SHP77 treated with DMSO at 0.1 percent for 48 hours (cell line): ENCODE results near the gene P2RX4.
"Not testable (repeated sequence)": the region's sequence is repeated elsewhere in the genome, so short reads cannot be mapped to it uniquely, and the experiment has no call there.

Source experiments
- DNase-seq: peaks from one replicate; lab custom pipeline; 2025; lab: John Stamatoyannopoulos, UW

The P2RX4 gene

DNA sequence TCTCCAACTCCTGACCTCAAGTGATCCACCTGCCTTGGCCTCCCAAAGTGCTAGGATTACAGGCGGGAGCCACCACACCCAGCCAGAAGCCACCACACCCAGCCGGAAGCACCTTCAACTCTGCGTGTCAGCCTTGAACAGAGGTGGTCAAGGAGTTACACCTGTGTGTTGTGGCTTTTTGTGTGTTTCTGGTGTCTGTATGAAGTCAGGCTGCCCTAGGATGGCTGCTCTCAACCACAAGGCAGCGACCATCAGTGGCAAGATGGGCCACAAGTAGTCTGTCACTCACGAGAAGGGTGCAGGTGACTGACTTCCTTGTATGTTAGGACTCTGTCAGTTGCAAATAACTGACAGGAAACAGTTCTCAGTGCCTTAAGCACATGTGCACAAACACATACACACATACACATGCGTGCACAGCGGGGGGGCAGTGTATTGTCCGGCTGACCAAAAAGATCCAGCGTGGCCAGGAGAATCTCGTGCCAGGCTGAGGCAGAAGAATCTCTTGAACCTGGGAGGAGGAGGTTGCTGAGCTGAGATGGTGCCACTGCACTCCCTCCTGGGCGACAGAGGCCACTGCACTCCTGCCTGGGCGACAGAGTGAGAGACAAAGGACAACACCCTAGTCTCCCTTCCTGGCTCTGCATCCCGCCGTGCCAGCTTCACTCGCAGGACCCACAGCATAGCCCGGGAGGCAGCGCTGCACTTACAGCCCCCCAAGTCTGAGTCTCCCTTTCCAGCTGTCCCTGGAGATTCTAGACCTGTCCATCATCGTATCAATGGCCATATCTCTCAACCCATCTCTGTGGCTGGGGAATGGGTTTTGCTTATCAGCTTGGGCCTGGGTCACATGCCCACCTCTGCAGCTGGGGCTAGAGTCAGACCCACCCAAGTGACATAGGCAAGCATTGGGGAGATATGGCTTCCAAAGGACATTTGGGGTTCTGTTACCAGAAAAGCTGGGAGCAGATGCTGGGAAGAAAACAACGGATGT lies 13.7 kb downstream of the P2RX4 start:
- DNase-seq: no peak

- no peak for DNase-seq
Observed at GRCh38 chr12:121224591-121224990, 14.7 kb downstream of the P2RX4 start.

GRCh38 chr12:121226399-121226798 lies 16.5 kb downstream of the P2RX4 start:
- no peak for DNase-seq

GRCh38 chr12:121226871-121227270 lies 16.9 kb downstream of the P2RX4 start:
- DNase-seq: not testable (repeated sequence)

- no peak for DNase-seq
Observed at GRCh38 chr12:121227294-121227693, 17.4 kb downstream of the P2RX4 start.

DNA sequence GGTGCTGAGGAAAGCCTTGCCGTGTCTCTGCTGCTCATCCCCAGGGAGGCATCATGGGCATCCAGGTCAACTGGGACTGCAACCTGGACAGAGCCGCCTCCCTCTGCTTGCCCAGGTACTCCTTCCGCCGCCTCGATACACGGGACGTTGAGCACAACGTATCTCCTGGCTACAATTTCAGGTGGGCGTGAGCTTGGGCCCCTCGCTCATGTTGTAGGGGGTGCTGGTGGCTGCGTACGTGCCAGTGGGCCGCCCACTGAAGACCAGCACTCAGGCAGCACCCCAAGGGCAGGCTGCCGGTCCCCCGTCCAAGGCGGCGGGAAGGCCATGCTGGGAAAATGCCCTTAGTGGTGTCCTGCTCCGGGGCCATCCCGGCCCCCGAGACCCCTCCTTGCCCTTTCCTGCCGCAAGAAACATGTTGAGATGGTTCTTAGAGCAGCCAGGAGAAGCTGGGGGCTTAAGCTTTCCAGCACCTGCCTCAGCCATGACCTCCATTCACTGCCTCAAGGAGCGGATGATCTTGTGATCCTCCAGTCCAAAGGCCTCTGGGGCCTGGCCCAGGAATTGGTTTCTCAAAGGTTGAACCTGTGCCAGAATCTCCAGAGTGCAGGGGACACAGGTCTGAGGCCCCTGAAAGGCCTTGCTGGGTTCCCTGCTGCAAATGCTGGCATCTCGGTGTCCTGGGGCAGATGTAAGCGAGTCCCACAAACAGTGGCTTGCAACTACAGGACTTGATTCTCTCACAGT lies 19.2 kb downstream of the P2RX4 start:
- no peak for DNase-seq

- DNase-seq: peak; percentile 78
Observed at GRCh38 chr12:121229826-121230537, 20.1 kb downstream of the P2RX4 start.

DNA sequence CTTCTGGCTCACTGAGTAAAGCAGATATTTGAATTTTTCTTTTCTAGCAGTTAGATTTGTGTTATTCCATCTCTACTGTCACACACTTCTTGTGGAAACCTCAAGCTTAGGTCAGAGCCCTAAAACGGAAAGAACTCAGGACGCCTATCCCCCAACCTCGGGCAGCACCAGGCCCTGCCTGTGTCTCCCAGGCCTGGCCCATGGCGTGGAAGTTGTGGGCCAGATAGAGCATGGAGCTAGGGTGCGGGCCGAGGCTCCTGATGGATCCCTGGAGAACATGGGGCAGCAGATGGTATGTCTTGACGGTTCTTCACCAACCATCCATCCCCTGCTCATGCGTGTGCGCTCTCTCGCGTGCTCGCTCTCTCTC lies 20.6 kb downstream of the P2RX4 start:
- DNase-seq: no peak

DNA sequence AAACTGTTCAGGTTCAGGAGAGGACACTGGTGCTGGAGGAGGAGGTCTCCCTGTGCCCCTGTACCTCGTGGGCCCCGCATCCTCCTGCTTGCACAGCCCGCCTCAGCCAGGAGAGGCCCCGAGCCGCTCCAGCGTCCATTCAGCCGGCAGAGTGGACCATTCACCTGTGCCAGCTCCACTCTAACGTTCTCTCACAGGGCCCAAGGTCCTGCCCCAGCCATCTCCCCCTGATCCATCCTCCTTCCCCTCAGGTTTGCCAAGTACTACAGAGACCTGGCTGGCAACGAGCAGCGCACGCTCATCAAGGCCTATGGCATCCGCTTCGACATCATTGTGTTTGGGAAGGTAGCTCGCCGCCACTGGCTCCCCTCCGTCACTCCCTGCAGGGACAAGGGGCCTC lies 22.2 kb downstream of the P2RX4 start:
- DNase-seq: no peak

GRCh38 chr12:121232977-121233627 lies 23.2 kb downstream of the P2RX4 start:
- no peak for DNase-seq

- no peak for DNase-seq
Observed at GRCh38 chr12:121233628-121234020, 23.7 kb downstream of the P2RX4 start.

DNA sequence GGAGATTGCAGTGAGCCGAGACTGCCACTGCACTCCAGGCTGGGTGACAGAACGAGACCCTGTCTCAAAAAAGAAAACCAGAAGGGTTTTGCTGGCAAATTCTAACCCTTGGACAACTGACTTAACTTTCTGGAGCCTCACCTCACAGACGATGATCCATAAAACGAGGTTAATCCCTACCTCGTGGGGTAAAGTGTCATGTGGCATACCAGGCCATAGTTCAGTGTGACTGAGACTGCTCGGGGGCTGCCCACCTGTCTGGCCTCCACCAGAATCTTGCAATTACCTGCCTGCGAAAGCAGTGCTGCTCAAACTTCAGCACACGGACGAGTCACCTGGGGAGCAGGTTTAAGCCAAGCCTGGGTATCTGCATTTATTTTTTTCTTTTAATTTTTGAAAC lies 26.8 kb downstream of the P2RX4 start:
- DNase-seq: no peak

GRCh38 chr12:121237415-121237814 lies 27.5 kb downstream of the P2RX4 start:
- peak; percentile 23 for DNase-seq

GRCh38 chr12:121238086-121238485 lies 28.2 kb downstream of the P2RX4 start:
- peak; percentile 70 for DNase-seq

DNA sequence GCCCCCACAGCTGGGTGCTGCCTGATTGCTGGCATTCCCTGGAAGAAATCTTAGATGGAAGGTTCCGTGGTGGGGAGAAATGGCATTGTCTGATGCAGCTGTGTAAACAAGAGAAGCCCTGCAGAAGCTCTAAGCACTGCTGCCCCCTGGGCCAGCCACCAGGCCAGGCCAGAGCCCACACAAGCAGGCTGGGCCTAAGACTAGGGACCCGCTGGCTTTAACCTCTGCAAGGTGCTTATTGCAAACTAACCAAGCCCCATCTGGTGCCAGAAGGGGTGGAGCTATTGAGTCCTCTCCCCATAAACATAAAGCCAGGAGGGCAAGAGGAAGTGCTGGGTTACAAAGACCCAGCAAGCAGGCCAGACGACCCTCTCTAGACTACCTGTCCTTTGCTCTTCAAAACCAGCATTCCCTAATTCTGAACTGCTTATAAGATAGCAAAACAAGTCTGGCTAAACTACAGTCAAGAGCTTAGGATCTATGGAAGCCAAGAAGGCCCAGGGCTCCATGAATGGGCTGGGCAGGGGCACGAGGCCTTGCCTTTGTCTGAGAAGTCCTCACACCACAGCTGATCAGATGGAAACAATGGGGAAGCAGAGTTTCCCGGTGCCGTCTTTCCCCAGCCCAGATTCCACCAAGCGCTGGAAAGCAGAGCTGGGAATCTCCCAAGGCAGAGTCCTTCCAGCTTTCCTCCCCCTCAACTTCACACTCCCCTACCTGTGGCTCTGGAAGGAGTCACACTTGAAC lies 28.8 kb downstream of the P2RX4 start:
- peak; percentile 87 for DNase-seq

DNA sequence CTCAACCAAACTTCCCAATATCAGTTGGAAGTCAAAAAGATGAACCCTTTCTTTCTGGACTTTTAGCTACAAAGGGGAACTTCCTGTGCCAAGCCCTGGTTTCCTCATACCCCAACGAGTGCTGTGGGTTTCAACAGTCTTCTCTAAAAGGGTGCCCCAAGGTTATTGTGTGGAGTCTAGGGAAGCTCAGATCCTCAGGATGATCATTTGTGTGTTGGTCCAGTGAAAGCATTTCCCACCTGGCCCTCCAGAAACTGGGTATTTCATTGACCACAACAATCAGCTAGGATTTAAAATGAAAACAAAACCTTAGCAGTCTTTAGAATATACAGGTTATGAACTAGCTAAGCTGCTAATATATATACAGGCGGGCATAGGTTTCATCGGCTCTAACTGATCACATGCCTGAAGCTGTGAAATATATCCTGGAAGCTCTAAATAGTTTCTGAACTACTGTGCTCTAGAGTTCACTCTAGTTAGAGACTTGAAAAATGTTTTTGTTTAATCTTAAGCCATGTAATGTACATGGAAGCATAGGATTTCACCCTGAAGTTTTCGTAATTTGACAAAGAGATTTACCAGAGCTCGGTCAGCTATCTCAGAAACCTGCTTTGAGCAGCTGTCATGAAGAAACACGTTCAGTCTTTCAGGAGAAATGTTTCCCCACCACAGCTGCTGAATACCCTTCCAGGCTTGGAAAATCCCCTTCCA lies 29.6 kb downstream of the P2RX4 start:
- DNase-seq: no peak

DNA sequence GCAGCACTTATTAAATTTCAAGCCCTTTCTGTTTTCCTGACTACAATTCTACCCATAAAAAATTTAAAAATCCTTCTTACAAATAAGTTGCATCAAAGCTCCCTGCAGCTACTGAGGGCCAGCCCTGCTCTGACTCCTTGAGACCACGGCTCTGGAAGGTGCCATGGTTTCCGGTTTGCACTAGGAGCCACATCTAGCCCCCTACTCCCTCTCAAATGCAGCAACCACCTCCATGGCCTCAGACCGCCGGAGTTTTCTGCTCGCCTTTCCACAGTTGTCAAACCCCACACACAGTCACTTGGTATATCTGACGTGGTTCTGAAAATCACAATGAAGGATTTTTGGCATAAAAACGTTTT lies 30.1 kb downstream of the P2RX4 start:
- no peak for DNase-seq

- DNase-seq: no peak
Observed at GRCh38 chr12:121240484-121241101, 30.7 kb downstream of the P2RX4 start.

GRCh38 chr12:121241156-121241970 lies 31.4 kb downstream of the P2RX4 start:
- no peak for DNase-seq
